HepG2 (cell line): Measurements from ENCODE around the gene PLPPR2. TPM values are rescaled to one million over a fixed set of nuclear protein-coding genes. Genes with fewer than 3 reads are reported as not detected.

Source experiments
- ATAC-seq: fragments of 200-7000 bp; cut with Tn5 transposase; 3 replicates; pipeline ENCODE4 v1.9.1; 2020; ENCODE audit warnings: mild to moderate bottlenecking, moderate library complexity
- BruUV-seq: library from RNA; stranded (reverse); fragments of 400-500 nt; replicated peaks from 2 replicates; lab custom pipeline; 2021; lab: Mats Ljungman, UMichigan
- CTCF ChIA-PET: fragments of 300-600 bp; formaldehyde crosslinking; extraction: SDS; loops from one replicate; lab custom pipeline; 2021; ENCODE audit warnings: low total read pairs, inconsistent platforms, low intra/inter-chr PET ratio; lab: Yijun Ruan, JAX
- POLR2A ChIA-PET: fragments of 350-600 bp; sonication (Branson Sonifier 250); formaldehyde crosslinking; loops from one replicate; lab custom pipeline; 2020; ENCODE audit warnings: antibody characterized with exemption, inconsistent platforms; lab: Yijun Ruan, JAX
- DNase-seq: peaks from one replicate; pipeline ENCODE4 v3.0.0-alpha.2; 2015; ENCODE audit warnings: low spot score
- FAIRE-seq: peaks from 3 replicates; lab custom pipeline; 2011; peaks lifted over from hg19 to GRCh38; lab: Jason Lieb, UNC
- H2AFZ ChIP-seq: one replicate; pipeline ENCODE4 v1.6.1; 2011; ENCODE audit warnings: low read length, inconsistent platforms
- H3K27ac ChIP-seq: fragments of 300-600 bp; 3 replicates; pipeline ENCODE4 v1.8.0; 2011; ENCODE audit warnings: mixed run types, mild to moderate bottlenecking, mixed read lengths, low read length, inconsistent platforms; ENCODE audit not compliant: insufficient read depth; ENCODE audit errors: extremely low read length
- H3K27me3 ChIP-seq, 2 experiments: fragments of 200-600 bp in 1 of 2; 2 replicates in 1 of 2; 3 replicates in 1 of 2; pipeline versions ENCODE4 v1.6.0 to v1.8.0; 2011; ENCODE audit warnings: low read length in 2 of 2, mild to moderate bottlenecking in 2 of 2, moderate library complexity in 2 of 2, inconsistent platforms in 1 of 2; ENCODE audit not compliant: insufficient read depth in 2 of 2, control insufficient read depth in 1 of 2
- H3K36me3 ChIP-seq, 2 experiments: fragments of 200-600 bp in 1 of 2; replicated peaks in 1 of 2; 2 replicates in 1 of 2; 3 replicates in 1 of 2; pipeline versions ENCODE4 v1.5.1 to v1.8.0; 2011; ENCODE audit warnings: low read length in 2 of 2, inconsistent platforms in 1 of 2; ENCODE audit not compliant: insufficient read depth in 2 of 2, control insufficient read depth in 1 of 2
- H3K4me1 ChIP-seq: 2 replicates; pipeline ENCODE4 v1.5.1; 2012; ENCODE audit warnings: low read length, inconsistent platforms; ENCODE audit not compliant: insufficient read depth
- H3K4me2 ChIP-seq: 2 replicates; pipeline ENCODE4 v1.6.0; 2011; ENCODE audit warnings: low read depth, low read length, inconsistent platforms
- H3K4me3 ChIP-seq, 3 experiments: fragments of 200-600 bp in 1 of 3; sonication (generic), shearing (Covaris generic) in 1 of 3; replicated peaks in 1 of 3; 2 replicates each; pipeline ENCODE4 v1.5.1; 2011 to 2016; ENCODE audit warnings: low read length in 3 of 3, inconsistent platforms in 2 of 3, low read depth in 2 of 3, mild to moderate bottlenecking in 2 of 3, control low read depth in 1 of 3, mixed read lengths in 1 of 3; ENCODE audit not compliant: insufficient read depth in 1 of 3
- H3K79me2 ChIP-seq: one replicate; pipeline ENCODE4 v1.6.1; 2011; ENCODE audit warnings: low read length, inconsistent platforms; ENCODE audit not compliant: insufficient read depth
- H3K9ac ChIP-seq: 2 replicates; pipeline ENCODE4 v1.6.0; 2011; ENCODE audit warnings: mild to moderate bottlenecking, low read depth, low read length, inconsistent platforms; ENCODE audit not compliant: insufficient read depth
- H3K9me3 ChIP-seq: 2 replicates; pipeline ENCODE4 v1.5.1; 2012; ENCODE audit warnings: mild to moderate bottlenecking, low read length
- H4K20me1 ChIP-seq: 2 replicates; pipeline ENCODE4 v1.6.0; 2011; ENCODE audit warnings: inconsistent platforms, mild to moderate bottlenecking, low read length, moderate library complexity; ENCODE audit not compliant: insufficient read depth
- HNRNPL ChIP-seq: fragments of 200-400 bp; formaldehyde crosslinking; IDR thresholded peaks from 2 replicates; pipeline ENCODE4 v1.6.1; 2017; ENCODE audit warnings: mild to moderate bottlenecking, low read depth, low read length
- HOXA5 ChIP-seq: sonication (generic); formaldehyde crosslinking; IDR thresholded peaks from 2 replicates; pipeline ENCODE4 v1.4.0; 2020; ENCODE audit warnings: missing genetic modification reagents
- KDM4B ChIP-seq: sonication (generic); formaldehyde crosslinking; IDR thresholded peaks from 2 replicates; pipeline ENCODE4 v1.4.0; 2020; ENCODE audit warnings: missing genetic modification reagents
- NR2F1 ChIP-seq, 2 experiments: fragments of 450-650 bp in 1 of 2; formaldehyde crosslinking in 1 of 2; IDR thresholded peaks; 2 replicates each; pipeline versions ENCODE4 v1.5.0 to v1.6.1; 2016 to 2020; ENCODE audit warnings: mild to moderate bottlenecking in 1 of 2, missing compliant biosample characterization in 1 of 2, missing genetic modification reagents in 1 of 2, moderate library complexity in 1 of 2
- RAD51 ChIP-seq: fragments of 450-650 bp; IDR thresholded peaks from 2 replicates; pipeline ENCODE4 v1.6.1; 2016; ENCODE audit warnings: borderline replicate concordance
- SMAD1 ChIP-seq: sonication (generic); formaldehyde crosslinking; IDR thresholded peaks from 2 replicates; pipeline ENCODE4 v1.4.0; 2020; ENCODE audit warnings: missing genetic modification reagents, low read depth, mild to moderate bottlenecking, borderline replicate concordance
- SRSF9 ChIP-seq: fragments of 200-400 bp; formaldehyde crosslinking; IDR thresholded peaks from 2 replicates; pipeline ENCODE4 v1.6.1; 2018; ENCODE audit warnings: borderline replicate concordance, mild to moderate bottlenecking, low read depth, low read length; ENCODE audit not compliant: insufficient read depth, poor library complexity, severe bottlenecking
- YEATS2 ChIP-seq: sonication (generic); formaldehyde crosslinking; IDR thresholded peaks from 2 replicates; pipeline ENCODE4 v1.4.0; 2020; ENCODE audit warnings: missing genetic modification reagents, borderline replicate concordance
- ZNF30 ChIP-seq: sonication (generic); formaldehyde crosslinking; IDR thresholded peaks from 2 replicates; pipeline ENCODE4 v1.5.0; 2020; ENCODE audit warnings: mild to moderate bottlenecking, missing genetic modification reagents
- ZNF547 ChIP-seq: sonication (generic); formaldehyde crosslinking; IDR thresholded peaks from 2 replicates; pipeline ENCODE4 v1.5.1; 2020; ENCODE audit warnings: mild to moderate bottlenecking, missing genetic modification reagents
- ZNF629 ChIP-seq: sonication (generic); formaldehyde crosslinking; conservative IDR thresholded peaks from 2 replicates; pipeline ENCODE4 v1.5.0; 2020; ENCODE audit warnings: missing genetic modification reagents
- ZNF720 ChIP-seq: sonication (generic); formaldehyde crosslinking; IDR thresholded peaks from 2 replicates; pipeline ENCODE4 v1.4.0; 2020; ENCODE audit warnings: missing genetic modification reagents
- WGBS: methylation state at CpG from one replicate; pipeline ENCODE4 v1.1.6; 2017; ENCODE audit warnings: low lambda C conversion rate; 5-methylcytosine and 5-hydroxymethylcytosine counted together
- in situ Hi-C: cut with HindIII; loops from 2 replicates; pipeline ENCODE4 v1.10.0; 2017; ENCODE audit warnings: low pct_unique_long_range_greater_than_20kb; ENCODE audit not compliant: extremely low pct_ligation_motif_present
- intact Hi-C: fragments of 100-400 bp; cut with micrococcal nuclease; formaldehyde crosslinking; loops from one replicate; pipeline ENCODE4 v1.10.0; 2022; ENCODE audit not compliant: unreplicated experiment
- polyA plus RNA-seq, 8 experiments: library from polyadenylated mRNA; depleted of rRNA in 3 of 8; stranded (reverse) in 7 of 8; unstranded in 1 of 8; fragments of >200 nt; fragmentation: Illumina TruSeq in 4 of 8; extraction: Trizol in 4 of 8; gene quantifications; 2 replicates each; pipeline versions ENCODE4 v1.2.1 to v1.2.3, GENCODE V29; 2011 to 2016; ENCODE audit warnings: low read depth in 4 of 8, missing spikeins in 1 of 8, mixed read lengths in 1 of 8; ENCODE audit not compliant: insufficient read depth in 1 of 8
- total RNA-seq, 5 experiments: library from RNA; depleted of rRNA; stranded (reverse); fragments of >200 nt; fragmentation: Illumina TruSeq; extraction: Trizol; gene quantifications; 2 replicates each; pipeline ENCODE4 v1.2.3, GENCODE V29; 2016; ENCODE audit warnings: low read depth in 1 of 5
- TF ChIP-seq, protein P1 (sequence below): sonication (generic); formaldehyde crosslinking; IDR thresholded peaks from 2 replicates; pipeline ENCODE4 v1.5.1; 2020; ENCODE audit warnings: missing genetic modification reagents, mild to moderate bottlenecking, borderline replicate concordance
- TF ChIP-seq, protein P2 (sequence below): sonication (generic); formaldehyde crosslinking; IDR thresholded peaks from 2 replicates; pipeline ENCODE4 v1.4.0; 2020; ENCODE audit warnings: missing genetic modification reagents, borderline replicate concordance
- TF ChIP-seq, protein P3 (sequence below): sonication (generic); formaldehyde crosslinking; conservative IDR thresholded peaks from 2 replicates; pipeline ENCODE4 v1.4.0; 2020; ENCODE audit warnings: mild to moderate bottlenecking, missing genetic modification reagents, moderate library complexity

The PLPPR2 gene
- total and polyA plus RNA-seq, 2 of the 13 experiments (the other 11 are each of a cell fraction or from before 2014, with no cell fraction given) = 1.5 to 2.1 TPM

DNA sequence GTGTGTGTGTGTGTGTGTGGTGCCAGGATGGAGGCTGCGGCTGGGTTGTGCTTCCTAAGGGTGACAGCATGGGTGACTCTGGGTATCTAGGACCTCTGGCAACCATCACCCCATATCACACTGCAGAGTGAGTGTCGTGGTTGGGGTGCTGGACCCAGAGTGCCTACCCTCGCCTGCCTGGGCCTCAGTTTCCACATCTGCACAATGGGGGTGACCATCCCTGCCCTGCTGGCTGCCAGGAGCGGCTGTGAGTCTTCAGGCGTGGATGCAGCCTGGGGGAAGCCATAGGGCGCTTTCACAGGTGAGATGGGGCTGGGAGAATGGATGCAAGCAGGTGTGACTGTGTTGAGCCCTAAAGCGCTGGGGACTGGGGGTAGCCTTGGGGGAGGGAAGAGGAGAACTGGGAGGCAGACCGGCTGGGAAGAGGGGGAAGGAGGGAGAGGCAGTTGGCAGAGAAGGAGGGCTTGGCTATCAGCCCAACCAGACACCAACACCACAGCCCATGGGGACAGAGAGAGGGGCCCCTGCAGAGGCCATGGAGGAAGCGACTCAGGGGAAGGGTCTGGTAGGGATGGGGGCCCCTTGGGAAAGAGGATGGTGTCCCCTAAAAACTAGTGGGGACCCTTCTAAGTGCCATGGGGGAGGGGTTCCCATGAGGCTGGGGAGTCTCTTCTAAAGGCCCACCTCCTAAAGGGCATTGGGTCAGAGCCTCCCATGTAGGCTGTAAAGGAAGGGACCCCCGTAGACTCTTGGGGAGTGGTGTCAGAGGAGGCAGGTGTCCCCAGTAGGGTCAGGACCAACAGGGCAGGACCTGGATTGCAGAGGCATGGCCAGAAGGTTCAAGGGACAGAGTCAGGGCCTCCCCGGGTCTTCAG, 1.7 kb downstream of the PLPPR2 start:
- no TSS peak for BruUV-seq
- POLR2A ChIA-PET = interaction anchor here (1.5 kb wide), 1 partner anchor 18 kb away, joined by 4 read pairs; the partner anchor contains the start of gene SWSAP1
- DNase-seq (no peak), ATAC-seq (no peak), FAIRE-seq (no peak)
- peaks cover 10% of the 10 kb centered on the region for H3K4me1 ChIP-seq
- CTCF ChIA-PET = no interaction called here
- intact Hi-C loops (no loop called here), in situ Hi-C loops (no loop called here)
- no peak overlapping the region for H3K9ac ChIP-seq
- H3K4me2 ChIP-seq = no peak overlapping the region
- no peaks in the 10 kb centered on the region for H4K20me1 ChIP-seq
- no peaks in the 10 kb centered on the region for H3K9me3 ChIP-seq
- H3K4me3 ChIP-seq = no peak overlapping the region
- 92% methylated on average over 9 of the region's 11 CpGs for WGBS
- no peaks in the 10 kb centered on the region for H3K79me2 ChIP-seq
- H3K36me3 ChIP-seq = no peaks in the 10 kb centered on the region
- no peak overlapping the region for H3K27ac ChIP-seq
- no peaks in the 10 kb centered on the region for H3K27me3 ChIP-seq
- no peak overlapping the region for H2AFZ ChIP-seq
- TF ChIP-seq HNRNPL (0 out of 2 replicates have a peak, but pooled peaks have one; percentile 29), KDM4B (no peak), YEATS2 (CRISPR knock-in tag) (no peak), RAD51 (no peak), SMAD1 (no peak), HOXA5 (CRISPR knock-in tag) (no peak), ZNF547 (no peak), ZNF30 (CRISPR knock-in tag) (no peak), NR2F1 (CRISPR knock-in tag; IDR thresholded peaks at IDR 0.05) (no peak), ZNF720 (CRISPR knock-in tag) (no peak), ZNF629 (CRISPR knock-in tag) (peak; percentile 71), SRSF9 (no peak)
- TF ChIP-seq, protein P1, sequence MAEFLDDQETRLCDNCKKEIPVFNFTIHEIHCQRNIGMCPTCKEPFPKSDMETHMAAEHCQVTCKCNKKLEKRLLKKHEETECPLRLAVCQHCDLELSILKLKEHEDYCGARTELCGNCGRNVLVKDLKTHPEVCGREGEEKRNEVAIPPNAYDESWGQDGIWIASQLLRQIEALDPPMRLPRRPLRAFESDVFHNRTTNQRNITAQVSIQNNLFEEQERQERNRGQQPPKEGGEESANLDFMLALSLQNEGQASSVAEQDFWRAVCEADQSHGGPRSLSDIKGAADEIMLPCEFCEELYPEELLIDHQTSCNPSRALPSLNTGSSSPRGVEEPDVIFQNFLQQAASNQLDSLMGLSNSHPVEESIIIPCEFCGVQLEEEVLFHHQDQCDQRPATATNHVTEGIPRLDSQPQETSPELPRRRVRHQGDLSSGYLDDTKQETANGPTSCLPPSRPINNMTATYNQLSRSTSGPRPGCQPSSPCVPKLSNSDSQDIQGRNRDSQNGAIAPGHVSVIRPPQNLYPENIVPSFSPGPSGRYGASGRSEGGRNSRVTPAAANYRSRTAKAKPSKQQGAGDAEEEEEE (CRISPR knock-in tag) = no peak
- TF ChIP-seq, protein P2, sequence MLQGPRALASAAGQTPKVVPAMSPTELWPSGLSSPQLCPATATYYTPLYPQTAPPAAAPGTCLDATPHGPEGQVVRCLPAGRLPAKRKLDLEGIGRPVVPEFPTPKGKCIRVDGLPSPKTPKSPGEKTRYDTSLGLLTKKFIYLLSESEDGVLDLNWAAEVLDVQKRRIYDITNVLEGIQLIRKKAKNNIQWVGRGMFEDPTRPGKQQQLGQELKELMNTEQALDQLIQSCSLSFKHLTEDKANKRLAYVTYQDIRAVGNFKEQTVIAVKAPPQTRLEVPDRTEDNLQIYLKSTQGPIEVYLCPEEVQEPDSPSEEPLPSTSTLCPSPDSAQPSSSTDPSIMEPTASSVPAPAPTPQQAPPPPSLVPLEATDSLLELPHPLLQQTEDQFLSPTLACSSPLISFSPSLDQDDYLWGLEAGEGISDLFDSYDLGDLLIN (CRISPR knock-in tag) = no peak
- TF ChIP-seq, protein P3, sequence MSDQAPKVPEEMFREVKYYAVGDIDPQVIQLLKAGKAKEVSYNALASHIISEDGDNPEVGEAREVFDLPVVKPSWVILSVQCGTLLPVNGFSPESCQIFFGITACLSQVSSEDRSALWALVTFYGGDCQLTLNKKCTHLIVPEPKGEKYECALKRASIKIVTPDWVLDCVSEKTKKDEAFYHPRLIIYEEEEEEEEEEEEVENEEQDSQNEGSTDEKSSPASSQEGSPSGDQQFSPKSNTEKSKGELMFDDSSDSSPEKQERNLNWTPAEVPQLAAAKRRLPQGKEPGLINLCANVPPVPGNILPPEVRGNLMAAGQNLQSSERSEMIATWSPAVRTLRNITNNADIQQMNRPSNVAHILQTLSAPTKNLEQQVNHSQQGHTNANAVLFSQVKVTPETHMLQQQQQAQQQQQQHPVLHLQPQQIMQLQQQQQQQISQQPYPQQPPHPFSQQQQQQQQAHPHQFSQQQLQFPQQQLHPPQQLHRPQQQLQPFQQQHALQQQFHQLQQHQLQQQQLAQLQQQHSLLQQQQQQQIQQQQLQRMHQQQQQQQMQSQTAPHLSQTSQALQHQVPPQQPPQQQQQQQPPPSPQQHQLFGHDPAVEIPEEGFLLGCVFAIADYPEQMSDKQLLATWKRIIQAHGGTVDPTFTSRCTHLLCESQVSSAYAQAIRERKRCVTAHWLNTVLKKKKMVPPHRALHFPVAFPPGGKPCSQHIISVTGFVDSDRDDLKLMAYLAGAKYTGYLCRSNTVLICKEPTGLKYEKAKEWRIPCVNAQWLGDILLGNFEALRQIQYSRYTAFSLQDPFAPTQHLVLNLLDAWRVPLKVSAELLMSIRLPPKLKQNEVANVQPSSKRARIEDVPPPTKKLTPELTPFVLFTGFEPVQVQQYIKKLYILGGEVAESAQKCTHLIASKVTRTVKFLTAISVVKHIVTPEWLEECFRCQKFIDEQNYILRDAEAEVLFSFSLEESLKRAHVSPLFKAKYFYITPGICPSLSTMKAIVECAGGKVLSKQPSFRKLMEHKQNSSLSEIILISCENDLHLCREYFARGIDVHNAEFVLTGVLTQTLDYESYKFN = no peak
